ENCODE results near the gene OCA2.

The OCA2 gene

DNA sequence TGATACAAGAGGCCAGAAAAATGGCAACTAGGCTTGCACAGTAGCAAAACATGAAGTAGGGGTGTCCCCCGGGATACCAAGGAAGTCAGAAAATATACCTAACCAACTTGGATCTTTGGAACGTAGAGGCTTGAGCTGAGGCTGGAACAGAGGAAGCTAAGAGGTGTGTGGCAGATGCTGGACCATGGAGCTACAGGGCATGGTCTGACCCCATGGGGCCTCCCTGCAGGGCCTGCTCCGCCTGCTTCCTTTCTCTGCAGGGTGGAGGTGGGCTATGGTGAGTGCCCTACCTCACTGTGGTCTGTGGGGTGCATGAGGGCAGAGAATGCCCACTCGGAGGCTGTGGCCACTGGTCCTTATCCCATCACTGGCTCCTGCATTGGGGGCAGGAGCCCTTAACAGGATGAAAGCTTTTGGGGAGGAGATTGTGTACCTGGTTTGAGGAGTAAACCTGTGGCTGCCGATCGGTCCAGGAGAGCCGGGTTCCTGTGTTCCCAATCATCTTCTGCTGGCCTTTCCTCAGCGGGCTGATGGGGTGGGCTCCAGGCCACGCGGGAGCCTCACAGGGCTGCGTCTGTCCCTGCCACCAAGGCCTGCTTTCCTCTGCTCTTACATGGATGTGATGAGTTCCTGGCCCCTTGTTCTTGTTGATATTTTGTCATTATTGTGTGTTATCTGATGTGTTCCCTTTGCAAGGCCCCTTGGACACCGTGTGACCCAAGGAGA lies 96.8 kb downstream of the OCA2 start:
- Mint-ChIP-seq H3K36me3 (no peaks in the 10 kb centered on the region), H3K27ac (no peak overlapping the region), H3K4me1 (no peaks in the 10 kb centered on the region), H3K4me3 (no peak overlapping the region), H3K9me3 (no peaks in the 10 kb centered on the region), H3K27me3 (peaks cover 1% of the 10 kb centered on the region)

DNA sequence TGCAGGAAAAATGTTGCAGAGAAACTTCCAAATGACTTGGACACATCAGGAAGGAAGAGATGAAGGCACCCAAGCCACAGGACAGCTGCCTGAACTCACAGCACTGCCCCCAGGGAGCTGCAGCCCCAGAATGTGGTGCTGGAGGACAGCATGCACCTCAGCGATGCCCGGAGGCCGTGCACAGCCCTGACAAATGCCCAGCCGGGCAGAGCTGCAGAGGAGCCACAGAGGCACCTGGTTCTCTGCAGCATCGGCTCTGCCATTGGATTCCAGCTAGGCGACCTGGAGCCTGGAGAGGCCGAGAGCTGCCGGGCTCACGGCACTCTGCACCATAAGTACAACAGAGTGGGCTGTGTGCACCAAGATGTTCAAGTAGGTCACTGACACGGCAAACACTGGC lies 97.5 kb downstream of the OCA2 start:
- no peaks in the 10 kb centered on the region for H3K4me1 Mint-ChIP-seq
- H3K27me3 Mint-ChIP-seq: peaks cover 1% of the 10 kb centered on the region
- no peak overlapping the region for H3K27ac Mint-ChIP-seq
- peaks cover 4% of the 10 kb centered on the region for H3K9me3 Mint-ChIP-seq
- H3K4me3 Mint-ChIP-seq: no peak overlapping the region
- peaks cover 2% of the 10 kb centered on the region for H3K36me3 Mint-ChIP-seq

DNA sequence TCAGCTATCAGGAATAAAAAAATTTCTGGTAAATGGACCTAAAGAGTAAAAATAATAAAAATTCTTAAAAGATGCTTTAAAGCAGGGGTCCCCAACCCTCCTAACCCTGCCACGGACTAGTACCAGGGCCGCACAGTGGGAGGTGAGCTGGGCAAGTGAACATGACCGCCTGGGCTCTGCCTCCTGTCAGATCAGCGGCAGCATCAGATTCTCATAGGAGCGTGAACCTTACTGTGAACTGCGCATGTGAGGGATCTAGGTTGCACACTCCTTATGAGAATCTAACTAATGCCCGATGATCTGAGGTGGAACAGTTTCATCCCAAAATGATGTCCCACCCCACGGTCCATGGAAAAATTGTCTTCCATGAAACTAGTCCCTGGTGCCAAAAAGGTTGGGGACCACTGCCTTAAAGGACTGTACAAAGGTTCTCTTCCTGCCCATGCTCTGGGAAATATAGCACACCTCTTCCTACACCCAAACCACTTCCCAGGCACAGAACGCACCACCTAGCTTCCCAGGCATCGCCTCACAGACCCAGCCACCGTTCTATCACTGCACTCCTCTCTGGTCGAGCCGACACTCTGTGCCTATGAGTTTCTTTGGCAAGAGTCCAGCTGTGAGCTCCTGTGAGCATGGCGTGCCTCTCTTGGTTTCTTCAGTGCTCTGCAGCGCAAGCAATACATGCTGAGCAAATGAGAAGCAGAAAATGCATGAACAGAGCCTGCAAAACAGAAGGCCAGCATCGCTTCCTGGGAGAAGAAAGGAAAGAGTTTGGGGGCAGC lies 104.9 kb downstream of the OCA2 start:
- no peaks in the 10 kb centered on the region for H3K4me1 Mint-ChIP-seq
- peaks cover 9% of the 10 kb centered on the region for H3K27me3 Mint-ChIP-seq
- H3K36me3 Mint-ChIP-seq: peaks cover 2% of the 10 kb centered on the region
- peaks cover 6% of the 10 kb centered on the region for H3K9me3 Mint-ChIP-seq
- no peak overlapping the region for H3K4me3 Mint-ChIP-seq
- H3K27ac Mint-ChIP-seq: no peak overlapping the region

DNA sequence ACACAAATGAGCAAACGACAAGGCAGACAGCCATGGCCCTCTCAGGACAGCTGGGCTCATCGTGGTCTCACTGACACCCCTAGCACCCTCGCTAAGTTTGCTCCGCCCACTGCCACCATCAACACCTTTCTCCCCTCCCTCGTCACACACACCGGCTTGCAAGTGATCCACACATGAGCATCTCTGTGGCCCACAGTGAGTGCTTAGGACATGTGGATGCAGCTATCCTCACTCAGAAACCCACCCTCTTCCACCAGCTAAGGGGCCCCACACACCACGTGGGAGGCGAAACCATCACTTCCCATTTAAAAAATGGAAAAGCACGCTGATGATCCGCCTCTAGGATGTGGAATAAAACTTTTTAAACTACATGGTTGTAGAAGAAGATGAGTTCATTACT lies 105.6 kb downstream of the OCA2 start:
- Mint-ChIP-seq H3K4me1 (no peaks in the 10 kb centered on the region), H3K36me3 (peaks cover 2% of the 10 kb centered on the region), H3K4me3 (no peak overlapping the region), H3K27ac (no peak overlapping the region), H3K27me3 (peaks cover 9% of the 10 kb centered on the region), H3K9me3 (peaks cover 6% of the 10 kb centered on the region)

DNA sequence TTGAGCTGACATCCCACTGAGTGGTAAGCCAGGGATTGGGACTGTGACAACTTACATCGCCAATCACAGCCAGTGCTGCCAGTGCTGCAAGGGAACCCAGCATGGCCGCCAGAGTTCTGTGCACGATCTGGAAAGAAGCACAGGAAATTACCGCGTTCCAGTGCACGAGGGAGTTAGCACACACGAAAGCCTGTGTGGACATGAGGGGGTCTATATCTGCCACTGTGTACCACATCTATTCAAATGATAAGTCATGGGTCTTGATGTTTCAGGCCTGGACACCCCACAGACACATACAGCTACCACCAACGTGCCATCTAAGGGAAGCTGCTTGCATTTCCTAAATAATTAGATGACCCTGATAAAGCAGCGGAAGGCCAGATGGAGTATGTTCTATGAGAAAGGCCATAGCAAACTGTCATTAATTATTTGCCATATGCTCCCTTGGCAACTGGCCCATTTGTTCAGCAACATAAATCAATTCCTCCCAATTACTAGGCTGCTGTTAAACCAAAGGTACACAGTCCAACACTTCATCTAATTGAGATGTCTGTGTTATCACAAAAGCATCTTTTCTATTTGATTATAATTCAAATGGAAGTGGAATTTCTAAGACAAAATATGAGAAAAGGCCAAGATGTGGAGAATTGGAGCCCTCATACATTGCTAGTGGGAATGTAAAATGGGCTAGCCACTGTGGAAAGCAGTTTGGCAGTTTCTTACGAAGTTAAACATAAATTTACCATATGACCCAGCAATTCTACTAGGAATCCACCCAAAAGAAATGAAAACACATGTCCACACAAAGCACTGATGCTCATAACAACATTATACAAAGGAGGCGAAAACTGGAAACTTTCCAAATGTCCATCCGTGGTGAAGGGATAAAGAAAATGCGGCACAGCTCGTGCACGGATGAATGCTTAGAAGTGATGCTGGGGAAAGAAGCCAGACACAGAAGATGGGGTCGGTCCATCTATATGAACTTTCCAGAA lies 108.3 kb downstream of the OCA2 start:
- H3K4me1 Mint-ChIP-seq: no peaks in the 10 kb centered on the region
- peaks cover 9% of the 10 kb centered on the region for H3K27me3 Mint-ChIP-seq
- no peak overlapping the region for H3K4me3 Mint-ChIP-seq
- no peak overlapping the region for H3K27ac Mint-ChIP-seq
- no peaks in the 10 kb centered on the region for H3K9me3 Mint-ChIP-seq
- H3K36me3 Mint-ChIP-seq: no peaks in the 10 kb centered on the region

DNA sequence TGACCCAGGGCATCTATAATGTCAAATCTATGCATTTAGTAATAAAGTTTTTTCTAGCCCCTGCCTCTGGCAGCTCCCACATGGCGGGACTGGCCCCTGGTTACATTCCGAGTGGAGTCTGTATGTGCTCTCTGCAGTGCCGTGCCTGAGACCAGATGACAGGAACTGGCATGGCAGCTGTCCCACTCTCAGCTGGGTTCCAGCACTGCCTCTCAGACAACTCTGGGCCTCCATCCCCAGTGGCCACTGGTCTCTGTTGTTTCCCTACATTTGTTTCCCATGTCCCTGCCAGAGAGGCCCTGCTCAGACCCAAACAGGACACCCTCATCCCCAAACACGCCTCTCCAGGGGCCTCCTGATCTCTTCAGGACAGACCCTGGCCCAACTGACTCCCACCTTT lies 109.3 kb downstream of the OCA2 start:
- H3K9me3 Mint-ChIP-seq: no peaks in the 10 kb centered on the region
- no peaks in the 10 kb centered on the region for H3K36me3 Mint-ChIP-seq
- no peak overlapping the region for H3K4me3 Mint-ChIP-seq
- no peaks in the 10 kb centered on the region for H3K4me1 Mint-ChIP-seq
- H3K27ac Mint-ChIP-seq: no peak overlapping the region
- peaks cover 9% of the 10 kb centered on the region for H3K27me3 Mint-ChIP-seq

DNA sequence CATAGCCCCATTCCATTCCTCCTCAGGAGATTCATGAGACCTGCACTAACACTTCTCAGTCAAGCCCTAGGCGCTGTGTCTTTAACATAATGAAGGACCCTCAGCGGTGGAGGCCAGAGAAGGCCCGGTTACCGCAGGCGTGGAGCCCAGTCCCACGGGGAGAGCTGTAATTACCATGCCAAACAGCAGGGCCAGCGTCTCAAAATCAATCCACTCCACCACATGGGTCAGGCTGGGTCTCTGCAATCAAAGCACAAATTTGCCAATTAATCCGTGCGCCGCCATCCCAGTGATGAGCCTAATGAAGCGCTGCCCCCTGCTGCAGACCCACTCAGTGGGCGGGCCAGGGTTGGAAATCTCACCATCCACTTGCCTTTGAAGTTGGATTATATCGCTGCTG lies 109.7 kb downstream of the OCA2 start:
- Mint-ChIP-seq H3K9me3 (no peaks in the 10 kb centered on the region), H3K36me3 (no peaks in the 10 kb centered on the region), H3K27me3 (peaks cover 9% of the 10 kb centered on the region), H3K27ac (no peak overlapping the region), H3K4me1 (no peaks in the 10 kb centered on the region), H3K4me3 (no peak overlapping the region)

DNA sequence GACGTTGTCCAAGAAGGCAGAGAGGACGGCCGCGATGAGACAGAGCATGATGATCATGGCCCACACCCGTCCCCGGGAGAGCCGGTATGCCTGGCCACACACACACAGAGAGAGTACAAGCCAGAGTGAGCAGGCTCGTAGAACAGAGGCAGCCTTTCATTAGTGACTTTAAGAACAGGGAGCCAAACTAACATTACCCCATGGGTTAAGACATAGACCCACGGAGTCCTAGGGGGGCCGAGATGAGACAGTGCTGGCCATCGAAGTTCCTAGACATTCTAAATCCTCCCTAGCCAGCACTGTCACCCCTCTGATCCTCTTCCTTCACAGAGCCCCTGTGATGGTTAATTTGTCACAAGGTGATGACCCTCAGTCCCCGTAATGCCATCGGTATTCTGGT lies 114.0 kb downstream of the OCA2 start:
- H3K4me1 Mint-ChIP-seq: no peaks in the 10 kb centered on the region
- no peaks in the 10 kb centered on the region for H3K36me3 Mint-ChIP-seq
- H3K4me3 Mint-ChIP-seq: no peak overlapping the region
- peaks cover 7% of the 10 kb centered on the region for H3K9me3 Mint-ChIP-seq
- H3K27ac Mint-ChIP-seq: no peak overlapping the region
- peaks cover 2% of the 10 kb centered on the region for H3K27me3 Mint-ChIP-seq

DNA sequence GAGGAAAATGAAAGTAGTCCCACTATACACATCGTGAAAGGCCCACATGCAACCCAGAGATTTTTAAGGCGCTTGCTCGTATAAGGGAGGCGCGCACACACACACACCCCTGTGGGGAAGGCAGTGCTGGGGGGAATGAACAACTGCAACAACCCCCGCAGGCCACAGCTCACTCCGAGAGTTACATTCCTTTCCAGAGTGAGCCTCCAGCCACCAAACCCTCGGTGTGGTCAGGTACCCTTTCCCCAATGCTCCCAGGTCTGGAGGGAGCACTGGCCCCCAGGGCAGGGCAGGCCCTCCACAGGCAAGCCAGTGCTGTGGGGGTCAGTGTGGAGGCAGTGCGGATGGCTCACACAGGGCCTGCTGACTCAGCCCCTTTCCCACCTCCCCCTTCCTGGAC lies 115.6 kb downstream of the OCA2 start:
- H3K36me3 Mint-ChIP-seq: no peaks in the 10 kb centered on the region
- no peak overlapping the region for H3K4me3 Mint-ChIP-seq
- peaks cover 2% of the 10 kb centered on the region for H3K27me3 Mint-ChIP-seq
- H3K4me1 Mint-ChIP-seq: no peaks in the 10 kb centered on the region
- H3K9me3 Mint-ChIP-seq: peaks cover 7% of the 10 kb centered on the region
- H3K27ac Mint-ChIP-seq: no peak overlapping the region

DNA sequence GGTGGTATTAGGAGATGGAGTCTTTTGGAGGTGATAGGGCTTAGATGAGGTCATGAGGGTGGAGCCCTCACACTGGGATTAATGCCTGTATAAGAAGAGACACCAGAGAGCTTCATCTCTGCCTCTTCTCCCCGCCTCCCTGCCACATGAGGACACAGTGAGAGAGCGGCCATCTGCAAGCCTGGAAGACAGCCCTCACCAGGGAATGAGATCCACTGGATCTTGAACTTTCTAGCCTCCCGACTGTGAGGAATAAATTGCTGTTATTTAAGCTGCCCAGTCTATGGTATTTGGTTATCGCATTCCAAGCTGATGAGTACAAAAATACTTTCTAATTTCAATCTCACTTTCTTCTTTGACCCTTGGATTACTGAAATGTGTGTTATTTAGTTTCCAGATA lies 121.4 kb downstream of the OCA2 start:
- Mint-ChIP-seq H3K36me3 (no peaks in the 10 kb centered on the region), H3K4me3 (no peak overlapping the region), H3K4me1 (no peaks in the 10 kb centered on the region), H3K27me3 (peaks cover 2% of the 10 kb centered on the region), H3K9me3 (peaks cover 7% of the 10 kb centered on the region), H3K27ac (no peak overlapping the region)

DNA sequence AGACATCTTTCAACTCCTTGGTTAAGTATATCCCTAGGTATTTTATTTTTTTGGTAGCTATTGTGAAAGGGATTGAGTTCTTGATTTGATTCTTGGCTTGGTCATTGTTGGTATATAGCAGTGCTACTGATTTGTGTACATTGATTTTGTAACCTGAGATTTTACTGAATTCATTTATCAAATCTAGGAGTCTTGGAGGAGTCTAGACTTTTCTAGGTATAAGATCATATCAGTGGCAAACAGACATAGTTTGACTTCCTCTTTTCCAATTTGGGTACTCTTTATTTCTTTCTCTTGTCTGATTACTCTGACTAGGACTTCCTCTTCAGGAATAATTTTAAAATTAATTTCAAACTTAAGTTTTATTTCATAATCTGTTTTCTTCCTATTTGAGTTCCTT lies 125.2 kb downstream of the OCA2 start:
- Mint-ChIP-seq H3K36me3 (no peaks in the 10 kb centered on the region), H3K27me3 (no peaks in the 10 kb centered on the region), H3K4me1 (no peaks in the 10 kb centered on the region), H3K9me3 (peaks cover 7% of the 10 kb centered on the region), H3K4me3 (no peak overlapping the region), H3K27ac (no peak overlapping the region)

DNA sequence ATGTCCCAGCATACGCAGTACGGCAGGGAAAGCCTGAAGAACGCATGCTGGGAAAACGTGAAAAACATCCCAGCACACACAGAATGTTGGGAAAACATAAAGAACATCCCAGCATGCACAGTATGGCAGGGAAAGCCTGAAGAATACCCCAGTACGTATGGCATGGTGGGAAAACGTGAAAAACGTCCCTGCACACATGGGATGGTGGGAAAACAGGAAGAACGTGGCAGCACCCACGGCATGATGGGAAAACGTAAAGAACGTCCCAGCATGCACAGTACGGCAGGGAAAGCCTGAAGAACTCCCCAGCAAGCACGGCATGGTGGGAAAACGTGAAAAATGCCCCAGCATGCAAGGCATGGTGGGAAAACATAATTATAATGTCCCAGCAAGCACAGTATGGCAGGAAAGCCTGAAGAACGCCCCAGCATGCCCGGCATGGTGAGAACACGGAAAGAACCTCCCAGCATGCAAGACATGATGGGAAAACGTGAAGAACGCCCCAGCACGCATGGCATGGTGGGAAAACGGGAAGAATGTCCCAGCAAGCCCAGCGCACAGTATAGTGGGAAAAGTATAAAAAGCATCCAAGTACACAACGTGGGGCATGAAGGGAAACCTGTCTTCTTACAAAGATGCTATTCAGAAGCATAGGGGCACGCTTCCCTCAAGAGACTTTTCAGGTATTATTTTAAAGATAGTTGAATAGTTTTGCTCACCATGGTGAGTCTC lies 128.3 kb downstream of the OCA2 start:
- Mint-ChIP-seq H3K4me1 (no peaks in the 10 kb centered on the region), H3K4me3 (no peak overlapping the region)

DNA sequence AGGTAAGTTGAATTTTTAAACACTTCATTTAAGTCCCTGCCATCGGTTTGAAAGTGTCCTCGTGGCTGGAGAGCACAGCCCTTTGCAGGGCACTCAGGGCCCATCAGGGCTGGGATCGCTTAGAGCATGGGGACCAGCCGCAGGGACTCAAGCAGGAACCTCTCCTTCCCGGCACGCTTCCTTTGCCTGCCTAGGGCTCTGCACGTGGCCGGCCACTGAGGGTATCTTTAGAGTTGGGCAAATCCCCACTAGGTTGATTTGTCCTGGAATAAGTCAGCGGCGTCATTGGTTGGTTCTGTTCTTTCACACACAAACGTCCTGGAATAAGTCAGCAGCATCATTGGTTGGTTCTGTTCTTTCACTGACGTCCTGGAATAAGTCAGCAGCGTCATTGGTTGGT lies 131.6 kb downstream of the OCA2 start:
- H3K4me1 Mint-ChIP-seq: no peaks in the 10 kb centered on the region

More for the DNA sequence above, 128.3 kb downstream of the OCA2 start:
- peaks cover 7% of the 10 kb centered on the region for H3K9me3 Mint-ChIP-seq
- H3K27me3 Mint-ChIP-seq: no peaks in the 10 kb centered on the region
- no peaks in the 10 kb centered on the region for H3K36me3 Mint-ChIP-seq
- no peak overlapping the region for H3K27ac Mint-ChIP-seq

DNA sequence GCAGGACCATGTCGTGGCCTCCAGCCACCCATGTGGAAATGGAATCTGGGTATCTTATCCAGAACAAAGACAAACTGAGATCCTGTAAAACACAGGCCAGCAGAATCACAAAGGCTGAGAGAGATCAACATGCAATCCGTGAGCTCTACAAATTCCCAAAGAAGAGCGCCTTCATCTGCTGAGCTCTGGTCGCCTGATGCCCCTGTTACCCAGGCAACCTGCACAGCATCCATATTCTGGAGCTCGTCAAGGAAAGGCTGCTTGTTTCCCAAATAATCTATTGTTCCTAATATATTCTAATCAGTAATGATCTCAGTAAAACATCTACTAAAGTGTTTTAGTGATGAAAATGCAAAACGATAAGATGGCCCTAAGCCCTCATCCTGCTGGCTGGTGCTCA lies 133.6 kb downstream of the OCA2 start:
- Mint-ChIP-seq H3K4me3 (no peak overlapping the region), H3K27me3 (no peaks in the 10 kb centered on the region), H3K27ac (no peak overlapping the region), H3K9me3 (no peaks in the 10 kb centered on the region), H3K4me1 (no peaks in the 10 kb centered on the region), H3K36me3 (no peaks in the 10 kb centered on the region)

More for the DNA sequence above, 131.6 kb downstream of the OCA2 start:
- no peaks in the 10 kb centered on the region for H3K27me3 Mint-ChIP-seq
- H3K36me3 Mint-ChIP-seq: no peaks in the 10 kb centered on the region
- H3K4me3 Mint-ChIP-seq: no peak overlapping the region
- peaks cover 7% of the 10 kb centered on the region for H3K9me3 Mint-ChIP-seq
- no peak overlapping the region for H3K27ac Mint-ChIP-seq

DNA sequence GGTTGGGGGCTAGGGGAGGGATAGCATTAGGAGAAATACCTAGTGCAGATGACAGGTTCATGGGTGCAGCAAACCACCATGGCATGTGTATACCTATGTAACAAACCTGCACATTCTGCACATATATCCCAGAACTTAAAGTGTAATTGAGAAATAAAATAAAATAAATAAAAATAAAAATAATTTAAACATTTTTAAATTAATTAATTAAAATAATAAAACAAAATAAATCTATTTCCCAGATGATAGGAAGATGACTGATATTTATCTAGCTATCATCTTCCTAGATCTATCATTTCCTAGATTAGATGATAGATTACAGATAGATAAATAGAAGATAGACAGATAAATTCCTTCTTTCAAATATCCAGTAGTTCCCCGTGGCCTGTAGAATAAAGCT lies 137.3 kb downstream of the OCA2 start:
- H3K36me3 Mint-ChIP-seq: no peaks in the 10 kb centered on the region
- H3K4me3 Mint-ChIP-seq: no peak overlapping the region
- no peaks in the 10 kb centered on the region for H3K27me3 Mint-ChIP-seq
- H3K4me1 Mint-ChIP-seq: no peaks in the 10 kb centered on the region
- H3K27ac Mint-ChIP-seq: no peak overlapping the region
- H3K9me3 Mint-ChIP-seq: no peaks in the 10 kb centered on the region

Measured in activated naive CD4-positive, alpha-beta T cell treated with anti-CD3 and anti-CD28 coated beads, Interleukin-2, amount 50 U/mL, for 24 hours (primary cell).